GM21367 (cell line): ENCODE data around the gene GRID1.
"Not testable (repeated sequence)": the region's sequence is repeated elsewhere in the genome, so short reads cannot be mapped to it uniquely, and the experiment has no call there.

Experiments used
- ATAC-seq: cut with Tn5 transposase; IDR thresholded peaks from one replicate; pipeline ENCODE4 v1.9.1; 2021; ENCODE audit not compliant: unreplicated experiment

Gene GRID1

GRCh38 chr10:86177537-86178155 is 188.9 kb downstream of the GRID1 start:
- no peak for ATAC-seq

DNA sequence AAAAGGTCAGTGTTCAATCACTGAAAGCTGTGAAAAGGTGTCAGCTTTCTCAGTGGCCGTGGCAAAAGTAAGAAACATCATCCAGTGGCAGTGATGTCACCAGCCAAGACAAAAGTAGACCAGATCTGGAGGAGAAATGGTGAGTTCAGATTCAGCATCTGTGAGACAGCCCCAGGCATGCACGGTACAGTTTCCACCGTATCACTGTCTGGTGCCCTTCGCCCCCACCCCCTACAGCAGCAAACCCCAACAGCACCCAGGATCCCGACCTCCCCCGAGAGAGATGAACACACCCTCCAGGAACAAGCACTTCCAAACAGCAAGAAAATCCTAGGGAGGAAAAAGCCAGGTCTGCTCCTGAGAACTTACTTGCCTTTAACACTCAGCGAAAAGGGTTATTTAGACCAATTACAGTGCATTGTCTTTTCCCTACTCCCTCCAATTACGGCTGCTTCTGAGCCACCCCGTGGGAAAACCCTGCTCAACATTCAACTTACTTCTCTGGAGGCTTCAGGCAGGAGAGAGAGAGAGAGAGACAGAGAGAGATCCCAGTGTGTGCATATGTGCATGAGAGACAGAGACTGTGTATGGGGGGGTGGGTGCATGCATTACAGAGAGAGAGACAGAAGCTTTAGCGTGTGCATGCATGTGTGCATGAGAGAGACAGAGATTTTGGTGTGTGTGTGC is 189.6 kb downstream of the GRID1 start:
- ATAC-seq: no peak

DNA sequence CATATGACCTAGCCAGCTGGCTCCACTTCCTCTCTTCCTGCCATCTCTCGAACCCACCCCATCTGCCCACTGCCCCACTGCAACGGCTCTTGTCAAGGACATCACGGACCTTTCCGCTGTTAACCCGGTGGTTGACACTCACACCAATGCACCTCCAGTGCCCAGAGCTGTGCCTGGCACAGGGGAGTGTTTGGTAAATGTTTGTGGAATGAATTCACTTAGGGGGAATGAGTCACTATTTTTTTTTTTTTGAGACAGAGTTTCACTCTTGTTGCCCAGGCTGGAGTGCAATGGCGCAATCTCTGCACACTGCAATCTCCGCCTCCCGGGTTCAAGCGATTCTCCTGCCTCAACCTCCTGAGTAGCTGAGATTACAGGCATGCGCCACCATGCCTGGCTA is 191.1 kb downstream of the GRID1 start:
- ATAC-seq: not testable (repeated sequence)

DNA sequence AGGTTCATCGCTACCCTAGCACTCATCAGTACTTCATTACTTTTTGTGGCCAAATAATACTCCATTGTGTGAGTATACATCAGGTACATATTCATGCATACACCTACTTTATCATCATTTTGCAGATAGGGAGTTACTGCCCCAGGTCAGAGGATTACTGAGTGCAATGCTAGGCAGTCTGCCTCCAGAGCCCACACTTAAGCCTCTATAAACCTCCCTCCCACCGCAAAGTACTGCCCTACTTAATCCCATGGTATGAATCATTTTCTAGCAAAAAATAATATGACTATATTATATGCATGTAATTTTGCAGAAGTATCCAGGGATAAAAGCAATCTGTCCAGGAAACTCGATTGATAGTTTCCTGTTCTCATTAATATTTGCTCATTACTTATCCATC is 194.3 kb downstream of the GRID1 start:
- ATAC-seq: no peak

DNA sequence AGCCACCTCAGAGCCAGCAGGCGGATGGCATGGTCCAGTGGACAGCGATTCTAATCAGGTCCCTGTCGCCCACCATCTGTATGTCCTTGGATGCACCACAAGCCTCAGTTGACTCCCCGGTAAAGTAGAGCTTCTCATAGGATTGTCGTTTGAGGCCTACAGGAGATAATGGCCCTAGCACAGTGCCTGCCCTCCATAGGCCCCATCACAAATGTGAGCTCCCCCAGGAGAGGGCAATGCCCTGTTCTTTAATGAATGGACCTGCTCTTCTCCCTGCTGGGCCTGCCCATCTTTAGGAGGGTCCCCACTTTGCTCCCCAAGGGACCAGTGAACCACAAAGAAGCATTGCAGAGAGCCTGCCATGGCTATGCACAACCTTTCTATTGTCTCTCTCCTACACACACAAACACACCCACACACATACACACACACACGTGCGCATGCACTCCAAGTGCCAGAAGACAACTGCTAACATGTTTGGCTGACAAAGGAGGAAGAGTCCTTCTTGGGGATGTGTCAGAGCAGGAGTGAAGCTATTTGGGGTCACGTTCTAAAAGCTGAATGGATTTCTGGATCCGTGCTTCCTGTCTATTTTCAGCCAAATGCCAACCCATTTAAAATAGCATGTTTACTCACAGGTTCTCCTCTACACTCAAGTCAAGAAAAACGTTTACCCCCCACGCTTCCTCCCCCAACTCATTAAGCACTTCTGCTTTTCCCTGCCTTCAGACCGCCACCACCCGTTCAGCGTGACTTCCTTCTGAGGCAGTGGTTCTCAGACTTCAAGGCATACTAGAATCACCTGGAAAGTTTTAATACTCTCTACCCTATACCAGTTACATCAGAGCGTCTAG is 196.1 kb downstream of the GRID1 start:
- ATAC-seq: no peak

- ATAC-seq: no peak
Measured at GRCh38 chr10:86169506-86170254, 196.9 kb downstream of the GRID1 start.

- ATAC-seq: no peak
Measured at GRCh38 chr10:86169066-86169465, 197.5 kb downstream of the GRID1 start.

GRCh38 chr10:86168256-86168655 is 198.3 kb downstream of the GRID1 start:
- ATAC-seq: no peak

DNA sequence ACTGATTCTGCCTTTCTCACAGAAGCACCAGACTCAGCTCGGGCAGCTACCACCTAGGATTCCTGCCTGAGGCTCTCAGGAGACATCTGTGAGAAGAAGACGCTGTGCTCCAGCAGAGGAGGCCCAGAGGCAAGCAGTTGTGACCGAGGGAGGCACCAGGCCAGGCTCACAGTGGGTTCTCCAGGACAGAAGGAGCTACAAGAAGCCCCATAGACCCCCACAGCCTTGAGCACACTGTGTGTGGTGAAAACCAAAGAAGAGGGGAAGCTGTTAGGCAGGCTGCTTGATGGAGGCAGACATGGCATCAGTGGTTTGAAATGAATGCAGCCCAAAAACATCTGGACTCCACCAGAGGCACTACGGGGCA is 198.8 kb downstream of the GRID1 start:
- ATAC-seq: no peak

DNA sequence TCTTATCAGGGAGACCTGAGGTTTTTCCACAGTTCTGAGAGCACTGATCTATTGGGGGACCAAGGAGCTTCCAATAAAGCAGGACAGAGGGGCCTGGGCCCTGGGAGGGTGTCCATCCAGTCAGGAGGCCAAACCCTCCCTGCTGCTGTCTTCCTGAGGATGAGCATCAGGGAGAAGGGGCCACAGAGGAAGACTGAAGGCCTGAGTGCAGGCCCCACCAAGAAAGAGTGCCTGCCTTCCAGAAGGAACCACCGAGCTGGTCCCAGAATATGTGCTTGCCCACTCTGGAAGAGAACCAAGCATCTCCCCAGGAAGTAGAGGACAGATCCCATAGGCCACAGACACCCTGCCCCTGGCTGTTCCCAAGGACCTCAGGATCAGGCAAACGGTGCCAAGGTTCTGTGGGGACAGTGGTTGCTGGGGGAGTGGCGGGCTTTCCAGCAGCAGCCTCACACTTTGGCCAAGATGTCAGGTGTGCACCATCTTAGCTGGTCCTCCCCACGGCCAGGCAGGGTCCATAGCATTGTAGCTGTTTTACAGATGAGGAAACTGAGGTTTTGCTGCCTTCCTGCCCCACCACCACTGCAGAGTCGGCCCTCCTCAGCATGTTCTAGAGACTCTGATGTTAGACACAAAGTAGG is 199.4 kb downstream of the GRID1 start:
- ATAC-seq: no peak

GRCh38 chr10:86165666-86166065 is 200.9 kb downstream of the GRID1 start:
- ATAC-seq: no peak

- no peak for ATAC-seq
Measured at GRCh38 chr10:86164960-86165630, 201.5 kb downstream of the GRID1 start.

DNA sequence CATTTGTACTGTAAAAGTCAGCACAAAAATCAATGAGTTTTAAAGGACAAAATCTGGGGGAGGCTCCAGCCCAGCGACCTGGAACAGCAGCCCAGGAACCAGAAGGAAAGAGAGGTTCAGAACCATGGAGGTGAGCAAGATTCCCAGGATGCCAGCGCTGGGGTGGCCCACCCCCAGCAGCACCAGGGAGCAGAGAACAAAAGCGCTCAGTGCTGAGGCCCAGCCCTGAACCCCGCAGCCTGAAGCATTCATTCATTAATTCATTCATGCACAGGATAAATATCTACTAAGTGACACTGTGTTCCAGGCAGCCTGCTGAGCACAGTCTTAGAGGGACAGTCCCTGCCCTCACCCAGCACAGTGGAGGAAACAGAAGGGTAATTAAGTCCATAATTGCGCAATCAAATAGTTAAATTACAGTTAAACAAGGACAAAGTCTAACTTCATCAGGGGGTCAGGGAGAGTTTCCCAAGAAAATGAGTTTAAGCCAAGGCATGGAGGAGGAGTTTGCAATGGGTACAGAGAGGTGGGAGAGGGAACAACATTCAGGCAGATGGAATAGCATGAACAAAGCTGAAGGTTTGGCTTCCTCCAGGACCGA is 202.3 kb downstream of the GRID1 start:
- ATAC-seq: no peak

DNA sequence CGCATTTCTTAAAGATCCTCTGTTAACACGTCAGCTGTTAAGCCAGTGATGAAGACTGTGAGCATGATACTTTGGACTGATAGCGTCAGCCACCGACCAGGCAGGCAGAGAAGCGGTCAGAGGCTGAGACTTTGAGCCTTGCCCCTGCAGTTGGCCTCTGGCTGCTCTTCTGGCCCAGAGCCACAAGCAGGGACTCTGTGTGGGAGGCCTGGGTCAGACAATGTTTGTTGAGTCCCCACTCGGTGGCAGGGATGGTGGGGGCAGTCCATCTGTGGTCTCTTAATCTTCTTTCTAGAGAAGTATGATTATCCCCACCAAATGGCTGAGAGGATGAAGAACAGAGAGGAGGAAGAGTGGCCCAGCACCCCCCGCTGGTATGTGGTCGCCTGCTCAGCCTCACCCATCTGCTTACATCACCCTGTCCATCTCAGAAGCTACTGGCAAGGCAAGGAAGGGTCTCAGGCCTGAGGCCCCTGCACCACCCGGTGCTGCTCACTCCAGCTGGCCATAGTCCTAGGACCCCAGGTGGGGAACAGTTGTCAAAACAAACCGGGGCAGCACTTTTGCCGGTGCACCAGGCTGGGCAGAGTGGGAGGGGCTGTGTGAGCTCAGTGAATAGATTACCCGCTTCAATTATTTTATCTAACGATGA is 202.9 kb downstream of the GRID1 start:
- ATAC-seq: no peak

GRCh38 chr10:86162696-86163400 is 203.7 kb downstream of the GRID1 start:
- ATAC-seq: no peak

DNA sequence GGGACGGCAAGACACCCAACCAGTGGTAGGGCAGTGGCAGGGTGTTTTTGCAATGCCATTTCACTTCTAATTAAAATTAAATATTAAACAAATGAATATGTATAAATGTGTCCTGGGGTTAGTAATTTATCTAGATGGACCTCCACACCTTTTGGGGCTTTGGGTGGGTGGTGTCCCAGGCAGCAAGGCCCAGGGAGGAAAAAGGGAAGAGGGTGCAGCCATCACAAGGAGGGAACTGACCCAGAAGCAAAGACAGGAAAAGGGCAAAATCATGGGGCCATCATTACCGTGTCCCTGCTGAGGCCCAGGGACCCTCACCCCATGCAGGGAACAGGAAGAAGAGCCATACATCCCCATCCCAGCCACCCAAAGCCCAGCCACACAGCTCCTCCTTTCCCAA is 204.6 kb downstream of the GRID1 start:
- ATAC-seq: no peak

DNA sequence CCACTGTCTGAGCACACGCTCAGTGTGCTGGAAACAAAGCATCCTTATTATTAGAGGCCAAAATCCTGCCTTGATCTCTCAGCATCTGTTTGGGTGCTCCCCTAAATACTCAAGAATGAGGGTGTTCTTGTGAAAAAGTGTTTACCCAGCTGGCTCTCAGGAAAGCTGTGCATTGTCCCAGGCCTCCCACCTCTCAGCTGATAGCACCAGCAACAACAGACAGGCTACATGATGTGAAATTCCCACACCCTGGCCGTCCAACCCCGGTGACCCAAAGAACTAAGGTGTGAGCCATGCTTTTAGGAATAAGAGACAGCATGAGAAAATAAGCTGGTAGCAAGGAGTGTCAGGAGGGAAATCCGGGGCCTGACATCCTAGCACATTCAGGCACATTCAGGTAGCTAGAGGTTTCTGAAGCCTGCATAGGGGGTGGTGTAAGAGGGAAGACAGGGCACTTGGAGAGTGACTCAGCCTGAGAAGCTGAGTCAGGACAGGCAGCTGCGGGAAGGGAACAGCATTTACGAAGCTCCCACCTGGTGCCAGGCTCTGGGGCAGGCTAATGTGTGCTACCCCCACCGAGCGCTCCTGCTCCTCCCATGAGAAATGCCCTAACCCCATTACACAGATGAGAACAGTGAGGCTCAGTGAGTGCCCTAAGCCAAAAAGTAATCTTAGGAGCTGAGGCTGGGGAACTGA is 205.6 kb downstream of the GRID1 start:
- ATAC-seq: no peak

GRCh38 chr10:86159797-86160196 is 206.8 kb downstream of the GRID1 start:
- ATAC-seq: no peak
